HG03196 (cell line): ENCODE results near the gene ACTR3.
A peak's percentile ranks its signal among the peaks of the same experiment; 100 is the strongest.

Source experiments
- ATAC-seq: cut with Tn5 transposase; IDR thresholded peaks from one replicate; pipeline ENCODE4 v1.9.1; 2021; ENCODE audit not compliant: unreplicated experiment

The ACTR3 gene

GRCh38 chr2:113875135-113875534 is 14.8 kb upstream of the ACTR3 start:
- no peak for ATAC-seq

- no peak for ATAC-seq
Measured at GRCh38 chr2:113876503-113877387, 13.1 kb upstream of the ACTR3 start.

- ATAC-seq, result no peak
Measured at GRCh38 chr2:113877711-113878598, 11.9 kb upstream of the ACTR3 start.

- no peak for ATAC-seq
Measured at GRCh38 chr2:113878743-113879142, 11.1 kb upstream of the ACTR3 start.

GRCh38 chr2:113879457-113879856 is 10.4 kb upstream of the ACTR3 start:
- no peak for ATAC-seq

GRCh38 chr2:113886479-113887008 is 3.3 kb upstream of the ACTR3 start:
- peak; percentile 72 for ATAC-seq

GRCh38 chr2:113887009-113887792 is 2.7 kb upstream of the ACTR3 start:
- ATAC-seq, result no peak

- no peak for ATAC-seq
Measured at GRCh38 chr2:113888641-113889470, 1.0 kb upstream of the ACTR3 start.

- ATAC-seq, result peak; percentile 23
Measured at GRCh38 chr2:113890253-113891235, 655 bp downstream of the ACTR3 start.

GRCh38 chr2:113891265-113891959 is 1.5 kb downstream of the ACTR3 start:
- ATAC-seq, result no peak

GRCh38 chr2:113892004-113892710 is 2.3 kb downstream of the ACTR3 start:
- ATAC-seq, result no peak

- no peak for ATAC-seq
Measured at GRCh38 chr2:113894156-113894743, 4.4 kb downstream of the ACTR3 start.

GRCh38 chr2:113895301-113895700 is 5.4 kb downstream of the ACTR3 start:
- ATAC-seq, result no peak

GRCh38 chr2:113895819-113896563 is 6.1 kb downstream of the ACTR3 start:
- no peak for ATAC-seq

- ATAC-seq, result no peak
Measured at GRCh38 chr2:113896791-113897190, 6.9 kb downstream of the ACTR3 start.

- no peak for ATAC-seq
Measured at GRCh38 chr2:113898081-113898480, 8.2 kb downstream of the ACTR3 start.
